CD4-positive, alpha-beta T cell (primary cell): ENCODE data around the gene MMP11. TPM values are rescaled to one million over a fixed set of nuclear protein-coding genes. Genes with fewer than 3 reads are reported as not detected.

Experiments used
- ATAC-seq: fragments of 200-7000 bp; cut with Tn5 transposase; one replicate; pipeline ENCODE4 v1.10.0; 2022; ENCODE audit warnings: mild to moderate bottlenecking; ENCODE audit not compliant: poor library complexity
- CTCF ChIA-PET: fragments of 350-600 bp; sonication (Branson Sonifier 250); formaldehyde crosslinking; loops from one replicate; lab custom pipeline; 2021; ENCODE audit warnings: antibody characterized with exemption, inconsistent platforms; lab: Charles Lee
- POLR2A ChIA-PET: fragments of 350-600 bp; sonication (Branson Sonifier 250); formaldehyde crosslinking; loops from one replicate; lab custom pipeline; 2021; ENCODE audit warnings: antibody characterized with exemption, inconsistent platforms; lab: Charles Lee
- DNase-seq, 14 experiments: peaks; one replicate each; pipeline ENCODE4 v3.0.0-alpha.2; 2013 to 2020; ENCODE audit warnings: mixed read lengths in 2 of 14
- H3K27ac ChIP-seq, 2 donors: one replicate each; pipeline versions ENCODE4 v1.5.1 to v1.7.0; 2013; ENCODE audit warnings: low read length in 2 of 2, low read depth in 1 of 2, mild to moderate bottlenecking in 1 of 2
- H3K27me3 ChIP-seq, 2 experiments: 1 replicate in 1 of 2; 2 replicates in 1 of 2; pipeline versions ENCODE4 v1.6.1 to v1.7.0; 2013; ENCODE audit warnings: low read length in 2 of 2, control low read depth in 1 of 2, mild to moderate bottlenecking in 1 of 2, moderate library complexity in 1 of 2; ENCODE audit not compliant: insufficient read depth in 2 of 2, control insufficient read depth in 1 of 2
- H3K36me3 ChIP-seq: one replicate; pipeline ENCODE4 v1.6.1; 2013; ENCODE audit warnings: low read length, control low read depth; ENCODE audit not compliant: insufficient read depth
- H3K4me1 ChIP-seq: one replicate; pipeline ENCODE4 v1.6.1; 2013; ENCODE audit warnings: low read length, control low read depth; ENCODE audit not compliant: insufficient read depth
- H3K4me3 ChIP-seq: one replicate; pipeline ENCODE4 v1.5.1; 2013; ENCODE audit warnings: mild to moderate bottlenecking, low read length, moderate library complexity
- H3K9me3 ChIP-seq, 2 experiments: 1 replicate in 1 of 2; 2 replicates in 1 of 2; pipeline versions ENCODE4 v1.6.1 to v1.7.0; 2013; ENCODE audit warnings: low read length in 2 of 2, mild to moderate bottlenecking in 2 of 2, control low read depth in 1 of 2, moderate library complexity in 1 of 2; ENCODE audit not compliant: control insufficient read depth in 1 of 2, insufficient read depth in 1 of 2
- H3K27ac Mint-ChIP-seq: one replicate; pipeline ENCODE4 v1.8.0; 2020; ENCODE audit warnings: mixed read lengths
- H3K27me3 Mint-ChIP-seq: one replicate; pipeline ENCODE4 v1.8.0; 2021; ENCODE audit warnings: mixed read lengths
- H3K36me3 Mint-ChIP-seq: one replicate; pipeline ENCODE4 v1.8.0; 2021; ENCODE audit warnings: low read depth, mixed read lengths
- H3K4me1 Mint-ChIP-seq: one replicate; pipeline ENCODE4 v1.8.0; 2021; ENCODE audit warnings: low read depth, mixed read lengths
- H3K4me3 Mint-ChIP-seq: one replicate; pipeline ENCODE4 v1.8.0; 2020; ENCODE audit warnings: mild to moderate bottlenecking, mixed read lengths
- H3K9me3 Mint-ChIP-seq: one replicate; pipeline ENCODE4 v1.8.0; 2020; ENCODE audit warnings: mixed read lengths
- intact Hi-C, 2 experiments: fragments of 100-400 bp; cut with DNase I in 1 of 2; cut with micrococcal nuclease in 1 of 2; formaldehyde crosslinking; loops; one replicate each; pipeline versions ENCODE4 v1.15.1 to v1.9.0; 2023 to 2025; cut with DNase I, micrococcal nuclease
- total RNA-seq, 174 experiments: library from RNA in 2 of 174; stranded (reverse) in 2 of 174; gene quantifications; one replicate each; pipeline ENCODE4 v1.2.3 and lab custom pipeline; 2021 to 2026
- TF ChIP-seq, protein P1 (sequence below): fragments of 200-600 bp; IDR thresholded peaks from one replicate; pipeline ENCODE4 v1.8.0; 2022; ENCODE audit warnings: antibody characterized with exemption, mild to moderate bottlenecking

The MMP11 gene
- total RNA-seq, 2 experiments from 2014 or later: 2.3 to 2.4 TPM

DNA sequence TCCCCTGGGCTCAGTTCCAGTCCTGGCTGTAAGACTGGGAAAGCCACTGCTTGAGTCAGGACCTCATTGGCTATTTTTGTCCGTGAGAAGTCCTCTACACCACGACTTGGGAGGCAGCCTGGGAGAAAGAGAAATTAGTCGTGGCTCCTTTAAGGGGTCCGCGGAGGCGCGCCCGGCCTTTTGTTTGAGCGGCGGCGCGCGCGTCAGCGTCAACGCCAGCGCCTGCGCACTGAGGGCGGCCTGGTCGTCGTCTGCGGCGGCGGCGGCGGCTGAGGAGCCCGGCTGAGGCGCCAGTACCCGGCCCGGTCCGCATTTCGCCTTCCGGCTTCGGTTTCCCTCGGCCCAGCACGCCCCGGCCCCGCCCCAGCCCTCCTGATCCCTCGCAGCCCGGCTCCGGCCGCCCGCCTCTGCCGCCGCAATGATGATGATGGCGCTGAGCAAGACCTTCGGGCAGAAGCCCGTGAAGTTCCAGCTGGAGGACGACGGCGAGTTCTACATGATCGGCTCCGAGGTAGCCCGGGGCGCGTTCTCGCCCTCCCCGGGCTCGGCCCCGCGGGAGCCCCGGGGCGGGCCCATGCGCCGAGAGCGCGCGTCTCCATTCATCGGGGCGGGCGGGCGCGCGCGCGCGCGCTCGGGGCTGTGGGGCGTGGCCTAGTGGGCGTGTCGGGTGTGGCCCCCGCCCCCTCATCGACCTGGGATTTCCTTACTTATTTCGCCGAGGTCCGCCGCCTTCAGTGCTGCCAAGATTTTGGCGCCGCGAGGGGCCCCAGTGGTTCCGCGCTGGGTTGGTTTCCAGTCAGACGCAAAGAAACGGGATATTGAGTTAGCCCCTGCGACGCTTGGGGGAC is 14.3 kb downstream of the MMP11 start, which contains the start of gene SMARCB1:
SMARCB1 (plus strand) TSS at position 215 of the 848 bp plus-strand sequence; CDS start at position 419, 204 bp downstream.
- Histone ChIP-seq H3K36me3 (peaks cover 13% of the 10 kb centered on the region), H3K4me1 (peaks cover 44% of the 10 kb centered on the region), H3K9me3 (no peaks in the 10 kb centered on the region), H3K4me3 (peak within 1 kb of the TSS; percentile 83), H3K27ac (peak within 1 kb of the TSS; percentile 93 to 98), H3K27me3 (no peaks in the 10 kb centered on the region)
- TF ChIP-seq, protein P1, sequence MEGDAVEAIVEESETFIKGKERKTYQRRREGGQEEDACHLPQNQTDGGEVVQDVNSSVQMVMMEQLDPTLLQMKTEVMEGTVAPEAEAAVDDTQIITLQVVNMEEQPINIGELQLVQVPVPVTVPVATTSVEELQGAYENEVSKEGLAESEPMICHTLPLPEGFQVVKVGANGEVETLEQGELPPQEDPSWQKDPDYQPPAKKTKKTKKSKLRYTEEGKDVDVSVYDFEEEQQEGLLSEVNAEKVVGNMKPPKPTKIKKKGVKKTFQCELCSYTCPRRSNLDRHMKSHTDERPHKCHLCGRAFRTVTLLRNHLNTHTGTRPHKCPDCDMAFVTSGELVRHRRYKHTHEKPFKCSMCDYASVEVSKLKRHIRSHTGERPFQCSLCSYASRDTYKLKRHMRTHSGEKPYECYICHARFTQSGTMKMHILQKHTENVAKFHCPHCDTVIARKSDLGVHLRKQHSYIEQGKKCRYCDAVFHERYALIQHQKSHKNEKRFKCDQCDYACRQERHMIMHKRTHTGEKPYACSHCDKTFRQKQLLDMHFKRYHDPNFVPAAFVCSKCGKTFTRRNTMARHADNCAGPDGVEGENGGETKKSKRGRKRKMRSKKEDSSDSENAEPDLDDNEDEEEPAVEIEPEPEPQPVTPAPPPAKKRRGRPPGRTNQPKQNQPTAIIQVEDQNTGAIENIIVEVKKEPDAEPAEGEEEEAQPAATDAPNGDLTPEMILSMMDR: no peak
- Mint-ChIP-seq H3K4me1 (peaks cover 35% of the 10 kb centered on the region), H3K36me3 (peaks cover 23% of the 10 kb centered on the region), H3K9me3 (no peaks in the 10 kb centered on the region), H3K27ac (peak within 1 kb of the TSS; percentile 90), H3K27me3 (no peaks in the 10 kb centered on the region), H3K4me3 (peak within 1 kb of the TSS; percentile 91)
- ChIA-PET CTCF (interaction anchor here (1.9 kb wide), 1 partner anchor 63 kb away, joined by 6 read pairs; no protein-coding TSS in a partner anchor), POLR2A (interaction anchor here (0.9 to 3.4 kb wide), 14 partner anchors 9 to 641 kb away, joined by 3 to 23 read pairs (median 8); partner anchors contain the start of genes ADORA2A, C22orf15, CABIN1 and CHCHD10)
- DNase-seq (peak; percentile 80 to 96 (median 88)), ATAC-seq (peak; percentile 76)
- intact Hi-C loops: loop anchor here (1.0 to 10.0 kb wide), 9 partner anchors 15 to 228 kb away; partner anchors contain the start of genes CABIN1 (in 2 of the 2), DERL3 (in 2 of the 2), ZNF70 (in 2 of the 2) and MIF (in 1 of the 2)

DNA sequence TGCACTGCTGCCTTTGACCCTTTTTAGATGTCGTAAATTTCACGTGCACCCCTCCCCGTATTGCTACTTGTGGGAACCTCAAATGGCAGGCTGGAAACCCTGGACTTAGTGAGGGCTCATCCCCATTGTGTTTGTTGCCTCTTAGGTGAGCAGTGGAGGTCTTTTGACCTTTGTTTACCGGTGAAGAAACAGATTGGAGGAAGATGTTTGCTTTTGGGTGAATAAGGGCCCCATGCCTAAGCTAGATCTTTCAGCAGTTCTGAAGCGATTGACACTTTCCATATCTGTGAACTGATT is 14.9 kb downstream of the MMP11 start:
- Mint-ChIP-seq H3K27ac (peak overlapping the region; percentile 90), H3K36me3 (peaks cover 28% of the 10 kb centered on the region), H3K4me3 (peak overlapping the region; percentile 91), H3K9me3 (no peaks in the 10 kb centered on the region), H3K27me3 (no peaks in the 10 kb centered on the region), H3K4me1 (peaks cover 41% of the 10 kb centered on the region)
- Histone ChIP-seq H3K4me1 (peaks cover 50% of the 10 kb centered on the region), H3K27me3 (no peaks in the 10 kb centered on the region), H3K27ac (peak overlapping the region; percentile 70 to 98), H3K36me3 (peaks cover 18% of the 10 kb centered on the region), H3K4me3 (peak overlapping the region; percentile 83), H3K9me3 (no peaks in the 10 kb centered on the region)
- intact Hi-C loops: loop anchor here (1.0 to 10.0 kb wide), 8 partner anchors 15 to 227 kb away; partner anchors contain the start of genes CABIN1 (in 2 of the 2), DERL3 (in 2 of the 2), ZNF70 (in 2 of the 2) and MMP11 (in 1 of the 2)
- CTCF ChIA-PET: interaction anchor here (1.9 kb wide), 1 partner anchor 62 kb away, joined by 6 read pairs; no protein-coding TSS in a partner anchor
- ATAC-seq: peak; percentile 38
- POLR2A ChIA-PET: interaction anchor here (0.6 to 3.4 kb wide), 11 partner anchors 15 to 225 kb away, joined by 4 to 23 read pairs (median 8); partner anchors contain the start of genes C22orf15, CABIN1, CHCHD10 and MIF
- DNase-seq: no peak
- TF ChIP-seq, protein P1: no peak

DNA sequence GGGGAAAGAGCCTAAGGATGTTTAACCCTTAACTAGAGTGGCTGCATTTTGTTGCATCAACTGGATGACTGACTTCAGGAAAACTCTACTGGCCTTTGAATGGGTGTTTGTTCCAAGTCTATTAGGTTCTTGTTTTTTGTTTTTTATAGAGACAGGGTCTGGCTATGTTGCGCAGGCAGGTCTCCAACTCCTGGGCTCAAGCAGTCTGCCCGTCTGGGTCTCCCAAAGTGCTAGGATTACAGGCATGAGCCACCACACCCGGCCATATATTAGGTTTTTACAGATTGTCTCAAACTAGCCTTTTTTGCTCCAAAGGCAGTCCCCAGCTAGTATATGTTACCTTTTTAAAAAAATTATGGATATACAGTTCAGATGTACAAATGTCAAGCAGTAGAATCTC is 15.3 kb downstream of the MMP11 start:
- no peaks in the 10 kb centered on the region for H3K9me3 ChIP-seq
- TF ChIP-seq, protein P1: no peak
- ChIA-PET POLR2A (interaction anchor here (0.6 to 3.4 kb wide), 6 partner anchors 15 to 226 kb away, joined by 3 to 23 read pairs (median 8); partner anchors contain the start of genes C22orf15, MMP11, SLC2A11 and ZNF70), CTCF (interaction anchor here (1.9 to 2.2 kb wide), 2 partner anchors 17 to 62 kb away, joined by 6 to 7 read pairs; no protein-coding TSS in a partner anchor)
- H3K27ac Mint-ChIP-seq: peak overlapping the region; percentile 90
- no peaks in the 10 kb centered on the region for H3K9me3 Mint-ChIP-seq
- H3K27me3 ChIP-seq: no peaks in the 10 kb centered on the region
- intact Hi-C loops: loop anchor here (1.0 to 10.0 kb wide), 8 partner anchors 16 to 227 kb away; partner anchors contain the start of genes CABIN1 (in 2 of the 2), DERL3 (in 2 of the 2), ZNF70 (in 2 of the 2) and MMP11 (in 1 of the 2)
- H3K36me3 Mint-ChIP-seq: peaks cover 31% of the 10 kb centered on the region
- H3K27me3 Mint-ChIP-seq: no peaks in the 10 kb centered on the region
- H3K4me1 ChIP-seq: peaks cover 52% of the 10 kb centered on the region
- peaks cover 21% of the 10 kb centered on the region for H3K36me3 ChIP-seq
- DNase-seq (no peak), ATAC-seq (no peak)
- H3K4me1 Mint-ChIP-seq: peaks cover 45% of the 10 kb centered on the region
- peak overlapping the region; percentile 70 to 98 for H3K27ac ChIP-seq
- H3K4me3 ChIP-seq: peak overlapping the region; percentile 83
- peak overlapping the region; percentile 91 for H3K4me3 Mint-ChIP-seq
